PC-9 (cell line): Measurements from ENCODE around the gene PPFIA4.

ENCODE experiments used
- EZH2 ChIP-seq: fragments of 200-600 bp; sonication (generic); IDR thresholded peaks from 2 replicates; pipeline ENCODE4 v1.8.0; 2017; ENCODE audit warnings: antibody characterized with exemption, low read depth
- TF ChIP-seq, protein P1 (sequence below): fragments of 200-600 bp; sonication (generic); conservative IDR thresholded peaks from 2 replicates; pipeline ENCODE4 v1.6.1; 2017; ENCODE audit warnings: mixed run types, antibody characterized with exemption, mild to moderate bottlenecking, moderate library complexity

- TF ChIP-seq, protein P1, sequence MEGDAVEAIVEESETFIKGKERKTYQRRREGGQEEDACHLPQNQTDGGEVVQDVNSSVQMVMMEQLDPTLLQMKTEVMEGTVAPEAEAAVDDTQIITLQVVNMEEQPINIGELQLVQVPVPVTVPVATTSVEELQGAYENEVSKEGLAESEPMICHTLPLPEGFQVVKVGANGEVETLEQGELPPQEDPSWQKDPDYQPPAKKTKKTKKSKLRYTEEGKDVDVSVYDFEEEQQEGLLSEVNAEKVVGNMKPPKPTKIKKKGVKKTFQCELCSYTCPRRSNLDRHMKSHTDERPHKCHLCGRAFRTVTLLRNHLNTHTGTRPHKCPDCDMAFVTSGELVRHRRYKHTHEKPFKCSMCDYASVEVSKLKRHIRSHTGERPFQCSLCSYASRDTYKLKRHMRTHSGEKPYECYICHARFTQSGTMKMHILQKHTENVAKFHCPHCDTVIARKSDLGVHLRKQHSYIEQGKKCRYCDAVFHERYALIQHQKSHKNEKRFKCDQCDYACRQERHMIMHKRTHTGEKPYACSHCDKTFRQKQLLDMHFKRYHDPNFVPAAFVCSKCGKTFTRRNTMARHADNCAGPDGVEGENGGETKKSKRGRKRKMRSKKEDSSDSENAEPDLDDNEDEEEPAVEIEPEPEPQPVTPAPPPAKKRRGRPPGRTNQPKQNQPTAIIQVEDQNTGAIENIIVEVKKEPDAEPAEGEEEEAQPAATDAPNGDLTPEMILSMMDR: no peak
- TF ChIP-seq EZH2: no peak
These were observed 33.2 kb downstream of the PPFIA4 start for GRCh38 chr1:203059485-203059884.
